ENCODE data around the gene PAGE2B.
"Not testable (repeated sequence)": the region's sequence is repeated elsewhere in the genome, so short reads cannot be mapped to it uniquely, and the experiment has no call there.

PAGE2B gene

DNA sequence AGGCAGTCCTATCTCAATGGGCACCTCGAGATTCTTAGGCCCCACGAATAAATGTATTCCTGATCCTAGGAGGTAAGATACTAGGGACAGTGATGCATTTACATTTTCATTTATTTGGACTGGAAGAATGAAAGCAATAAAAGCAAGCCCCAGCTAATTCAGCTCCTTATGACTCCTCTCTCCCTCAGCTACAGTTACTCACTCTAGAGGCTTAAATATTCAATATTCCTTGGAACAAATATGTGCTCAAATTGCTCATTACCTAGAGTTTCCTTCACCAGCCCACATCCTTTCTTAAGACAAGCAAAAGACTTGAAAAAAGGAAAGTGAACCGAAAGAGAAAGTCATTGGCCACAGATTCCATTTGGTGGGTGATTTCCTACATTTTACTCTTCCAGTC lies 27.9 kb downstream of the PAGE2B start:
- H3K9me3 Mint-ChIP-seq = peaks cover 2% of the 10 kb centered on the region
- H3K27ac Mint-ChIP-seq = no peak overlapping the region
- H3K4me1 Mint-ChIP-seq = no peaks in the 10 kb centered on the region
- no peak for TF ChIP-seq CTCF (IDR thresholded peaks at IDR 0.05; ENCODE audit: unreplicated experiment in 3 of 3)
- H3K4me3 Mint-ChIP-seq = no peak overlapping the region
- peaks cover 3% of the 10 kb centered on the region for H3K27me3 Mint-ChIP-seq (ENCODE audit: low read depth)
- H3K36me3 Mint-ChIP-seq (ENCODE audit: low read depth) = no peaks in the 10 kb centered on the region

DNA sequence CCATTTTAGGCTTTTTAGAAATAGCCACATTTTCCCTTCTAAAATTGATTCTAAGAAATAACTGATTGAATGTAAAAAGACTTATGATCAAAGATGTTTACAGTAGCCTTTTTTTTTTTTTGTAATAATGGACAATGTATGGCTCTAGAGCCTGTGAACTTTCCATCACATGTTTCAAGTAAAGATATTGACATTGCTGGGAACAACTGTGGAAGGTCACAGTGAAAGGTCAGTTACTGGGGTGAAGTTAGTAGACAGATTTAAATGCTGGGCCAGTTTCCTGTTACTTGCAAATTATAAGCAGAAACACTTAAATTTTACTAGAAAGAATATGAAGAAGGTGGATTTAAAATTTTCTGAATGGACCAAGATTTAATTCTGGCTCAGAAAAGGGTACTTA lies 32.4 kb downstream of the PAGE2B start:
- H3K4me3 Mint-ChIP-seq = no peak overlapping the region
- no peaks in the 10 kb centered on the region for H3K36me3 Mint-ChIP-seq (ENCODE audit: low read depth)
- no peak for TF ChIP-seq CTCF (IDR thresholded peaks at IDR 0.05; ENCODE audit: unreplicated experiment in 3 of 3)
- peaks cover 4% of the 10 kb centered on the region for H3K9me3 Mint-ChIP-seq
- no peak overlapping the region for H3K27ac Mint-ChIP-seq
- H3K27me3 Mint-ChIP-seq (ENCODE audit: low read depth) = no peaks in the 10 kb centered on the region
- H3K4me1 Mint-ChIP-seq = no peaks in the 10 kb centered on the region

DNA sequence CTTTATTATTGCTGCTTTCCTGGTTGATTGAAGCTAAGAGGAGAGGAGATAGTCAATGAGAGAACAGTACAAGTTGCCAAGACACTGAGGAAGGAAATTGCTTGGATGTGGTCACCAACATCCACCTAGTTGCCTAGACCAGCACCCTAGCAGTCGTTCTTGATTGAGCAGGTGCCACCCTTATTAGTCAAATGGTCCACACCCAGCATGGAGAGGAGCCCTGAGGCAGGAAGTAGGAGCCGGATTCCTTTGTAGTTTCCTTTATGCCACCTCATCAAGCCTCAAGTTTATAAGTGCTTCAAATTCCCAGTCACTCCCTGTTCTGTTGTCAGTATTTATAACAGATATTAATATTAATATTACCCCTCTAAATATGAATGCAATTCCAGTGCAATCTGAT lies 33.1 kb downstream of the PAGE2B start:
- Mint-ChIP-seq H3K9me3 (peaks cover 4% of the 10 kb centered on the region), H3K4me3 (no peak overlapping the region), H3K4me1 (no peaks in the 10 kb centered on the region), H3K27me3 (ENCODE audit: low read depth) (no peaks in the 10 kb centered on the region), H3K36me3 (ENCODE audit: low read depth) (no peaks in the 10 kb centered on the region), H3K27ac (no peak overlapping the region)
- no peak for TF ChIP-seq CTCF (IDR thresholded peaks at IDR 0.05; ENCODE audit: unreplicated experiment in 3 of 3)

- TF ChIP-seq CTCF (IDR thresholded peaks at IDR 0.05; ENCODE audit: unreplicated experiment in 3 of 3) = no peak
- H3K27ac Mint-ChIP-seq = peak overlapping the region in 1 of 3 experiments; percentile 37
- H3K4me3 Mint-ChIP-seq = no peak overlapping the region
- peaks cover 4% of the 10 kb centered on the region for H3K9me3 Mint-ChIP-seq
- H3K36me3 Mint-ChIP-seq (ENCODE audit: low read depth) = no peaks in the 10 kb centered on the region
- no peaks in the 10 kb centered on the region for H3K27me3 Mint-ChIP-seq (ENCODE audit: low read depth)
- no peaks in the 10 kb centered on the region for H3K4me1 Mint-ChIP-seq
These were observed 34.5 kb downstream of the PAGE2B start for GRCh38 chrX:55109306-55109705.

DNA sequence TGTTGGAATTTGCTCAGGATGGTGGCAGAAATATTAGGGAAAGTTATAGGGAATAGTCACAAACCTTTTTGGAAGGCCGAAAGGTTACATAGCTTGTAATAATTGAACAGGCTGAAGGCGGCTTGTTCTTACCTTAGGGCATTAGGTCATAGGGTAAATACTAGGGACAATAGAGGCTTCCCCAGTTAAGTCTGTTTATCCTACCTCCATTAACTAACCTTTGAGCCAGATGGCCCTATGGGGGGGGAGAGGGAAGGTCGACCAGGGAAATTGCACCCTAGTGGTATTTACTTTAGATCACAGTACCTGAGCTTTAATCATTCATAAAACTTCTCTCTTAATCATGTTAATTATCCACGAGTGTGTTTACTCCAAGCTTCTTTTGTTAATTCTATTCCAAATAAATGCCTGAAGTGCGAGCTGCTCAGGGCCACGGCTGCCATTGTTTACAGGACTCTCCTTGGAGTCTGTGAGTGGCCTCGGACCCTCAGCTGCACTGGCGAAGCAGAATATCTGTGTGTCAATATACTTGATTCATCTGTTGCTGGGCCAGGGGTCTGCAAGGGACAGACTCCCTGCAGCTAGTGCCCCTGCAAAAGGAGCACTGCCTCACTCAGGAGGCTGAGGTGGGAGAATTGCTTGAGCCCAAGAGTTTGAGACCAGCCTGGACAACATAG lies 36.9 kb downstream of the PAGE2B start:
- Mint-ChIP-seq H3K27ac (no peak overlapping the region), H3K9me3 (peaks cover 4% of the 10 kb centered on the region), H3K36me3 (ENCODE audit: low read depth) (no peaks in the 10 kb centered on the region), H3K4me1 (no peaks in the 10 kb centered on the region), H3K27me3 (ENCODE audit: low read depth) (no peaks in the 10 kb centered on the region), H3K4me3 (no peak overlapping the region)
- no peak for TF ChIP-seq CTCF (IDR thresholded peaks at IDR 0.05; ENCODE audit: unreplicated experiment in 3 of 3)

DNA sequence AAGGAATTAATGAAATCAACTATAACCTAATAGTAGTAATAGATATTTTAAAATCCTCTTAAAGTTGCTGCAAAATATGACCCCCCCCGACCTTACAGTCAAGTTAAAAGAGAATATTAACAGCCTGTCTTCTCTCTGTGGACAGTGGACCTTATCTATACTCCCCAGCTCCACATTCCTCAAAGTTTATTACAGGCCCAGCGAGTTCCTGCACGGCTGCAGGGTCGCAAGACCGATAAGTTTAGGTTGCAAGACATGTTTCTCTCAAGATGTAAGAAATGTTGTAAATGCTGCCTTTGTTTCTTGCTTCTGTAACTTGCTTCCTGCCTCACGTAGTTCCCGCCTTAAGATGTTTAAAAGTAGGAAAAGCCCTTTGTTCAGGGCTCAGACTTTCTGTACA lies 41.8 kb downstream of the PAGE2B start:
- not testable (repeated sequence) for H3K9me3 Mint-ChIP-seq; H3K36me3 Mint-ChIP-seq (ENCODE audit: low read depth); H3K4me3 Mint-ChIP-seq; H3K4me1 Mint-ChIP-seq; H3K27me3 Mint-ChIP-seq (ENCODE audit: low read depth)
- H3K27ac Mint-ChIP-seq = peak overlapping the region in 2 of 3 experiments; percentile 35 to 40
